DMS 273 (cell line): ENCODE measurements around the gene PLCL2.

Experiments used
- DNase-seq: peaks from one replicate; lab custom pipeline; 2025; ENCODE audit not compliant: unreplicated experiment; lab: John Stamatoyannopoulos, UW

The PLCL2 gene

GRCh38 chr3:16864610-16865313 lies 20.0 kb upstream of the PLCL2 start:
- DNase-seq: no peak

- DNase-seq: no peak
These were observed 19.4 kb upstream of the PLCL2 start for GRCh38 chr3:16865335-16865734.

GRCh38 chr3:16866571-16866970 lies 18.2 kb upstream of the PLCL2 start:
- DNase-seq: no peak

- no peak for DNase-seq
These were observed 16.2 kb upstream of the PLCL2 start for GRCh38 chr3:16868513-16868912.

GRCh38 chr3:16869261-16870005 lies 15.3 kb upstream of the PLCL2 start:
- DNase-seq: no peak

- no peak for DNase-seq
These were observed 12.6 kb upstream of the PLCL2 start for GRCh38 chr3:16871915-16872842.

GRCh38 chr3:16873872-16874271 lies 10.9 kb upstream of the PLCL2 start:
- DNase-seq: no peak

- no peak for DNase-seq
These were observed 8.7 kb upstream of the PLCL2 start for GRCh38 chr3:16875876-16876550.

GRCh38 chr3:16877505-16877904 lies 7.2 kb upstream of the PLCL2 start:
- no peak for DNase-seq

- no peak for DNase-seq
These were observed 6.8 kb upstream of the PLCL2 start for GRCh38 chr3:16877911-16878310.

GRCh38 chr3:16881896-16882630 lies 2.7 kb upstream of the PLCL2 start:
- DNase-seq: no peak

GRCh38 chr3:16883057-16883722 lies 1.6 kb upstream of the PLCL2 start:
- DNase-seq: no peak

GRCh38 chr3:16883723-16884083 lies 1.1 kb upstream of the PLCL2 start:
- no peak for DNase-seq

GRCh38 chr3:16884084-16884747 lies 539 bp upstream of the PLCL2 start:
- peak; percentile 41 for DNase-seq

GRCh38 chr3:16885593-16886302 lies 993 bp downstream of the PLCL2 start:
- peak; percentile 30 for DNase-seq

GRCh38 chr3:16886303-16886683 lies 1.5 kb downstream of the PLCL2 start:
- peak; percentile 29 for DNase-seq

GRCh38 chr3:16887130-16887529 lies 2.4 kb downstream of the PLCL2 start:
- no peak for DNase-seq

- DNase-seq: no peak
These were observed 3.6 kb downstream of the PLCL2 start for GRCh38 chr3:16888356-16888755.
